Thyroid gland (tissue), 4 donors: ENCODE measurements around the gene PAK4.

Experiments
- POLR2A ChIP-seq, 2 donors: fragments of 450-650 bp; IDR thresholded peaks; one replicate each; pipeline ENCODE4 v1.6.1; 2017; ENCODE audit warnings: antibody characterized with exemption in 2 of 2, mild to moderate bottlenecking in 2 of 2, moderate library complexity in 1 of 2
- TF ChIP-seq, protein P1 (sequence below), 6 experiments: fragments of 200-600 bp in 3 of 6; fragments of 450-650 bp in 3 of 6; sonication (generic) in 3 of 6; IDR thresholded peaks; one replicate each; pipeline ENCODE4 v1.5.1; 2016 to 2019; ENCODE audit warnings: antibody characterized with exemption in 6 of 6, mild to moderate bottlenecking in 2 of 6, inconsistent platforms in 1 of 6, moderate library complexity in 1 of 6

DNA sequence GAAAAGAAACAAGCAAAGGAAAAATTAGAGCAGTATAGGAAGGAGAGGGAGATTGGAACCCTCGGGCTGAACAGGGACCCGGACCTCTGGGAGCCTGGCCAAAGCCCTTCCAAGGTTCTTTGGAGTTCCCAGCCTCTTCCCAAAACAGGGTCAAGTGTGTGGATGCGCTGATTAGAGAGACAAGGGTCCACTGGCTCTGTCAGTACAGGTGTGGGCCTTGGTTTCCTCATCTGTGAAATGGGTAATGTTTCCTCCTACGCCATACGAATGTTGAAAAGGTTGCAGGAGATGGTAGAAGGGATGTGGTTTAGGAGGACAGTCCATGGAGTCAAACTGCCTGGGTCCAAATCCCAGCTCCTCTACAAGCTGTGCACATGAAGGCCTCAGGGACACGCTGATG is 80.5 kb downstream of the PAK4 start:
- TF ChIP-seq, protein P1, sequence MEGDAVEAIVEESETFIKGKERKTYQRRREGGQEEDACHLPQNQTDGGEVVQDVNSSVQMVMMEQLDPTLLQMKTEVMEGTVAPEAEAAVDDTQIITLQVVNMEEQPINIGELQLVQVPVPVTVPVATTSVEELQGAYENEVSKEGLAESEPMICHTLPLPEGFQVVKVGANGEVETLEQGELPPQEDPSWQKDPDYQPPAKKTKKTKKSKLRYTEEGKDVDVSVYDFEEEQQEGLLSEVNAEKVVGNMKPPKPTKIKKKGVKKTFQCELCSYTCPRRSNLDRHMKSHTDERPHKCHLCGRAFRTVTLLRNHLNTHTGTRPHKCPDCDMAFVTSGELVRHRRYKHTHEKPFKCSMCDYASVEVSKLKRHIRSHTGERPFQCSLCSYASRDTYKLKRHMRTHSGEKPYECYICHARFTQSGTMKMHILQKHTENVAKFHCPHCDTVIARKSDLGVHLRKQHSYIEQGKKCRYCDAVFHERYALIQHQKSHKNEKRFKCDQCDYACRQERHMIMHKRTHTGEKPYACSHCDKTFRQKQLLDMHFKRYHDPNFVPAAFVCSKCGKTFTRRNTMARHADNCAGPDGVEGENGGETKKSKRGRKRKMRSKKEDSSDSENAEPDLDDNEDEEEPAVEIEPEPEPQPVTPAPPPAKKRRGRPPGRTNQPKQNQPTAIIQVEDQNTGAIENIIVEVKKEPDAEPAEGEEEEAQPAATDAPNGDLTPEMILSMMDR (IDR thresholded peaks at IDR 0.05) = no peak
- no peak for TF ChIP-seq POLR2A (IDR thresholded peaks at IDR 0.05)
